Islet precursor cell (in vitro differentiated cells): Measurements from ENCODE around the gene PPP1R13B.
A peak's percentile ranks its signal among the peaks of the same experiment; 100 is the strongest.

ENCODE experiments used
- DNase-seq: peaks from one replicate; pipeline ENCODE4 v3.0.0-alpha.2; 2018

The PPP1R13B gene

DNA sequence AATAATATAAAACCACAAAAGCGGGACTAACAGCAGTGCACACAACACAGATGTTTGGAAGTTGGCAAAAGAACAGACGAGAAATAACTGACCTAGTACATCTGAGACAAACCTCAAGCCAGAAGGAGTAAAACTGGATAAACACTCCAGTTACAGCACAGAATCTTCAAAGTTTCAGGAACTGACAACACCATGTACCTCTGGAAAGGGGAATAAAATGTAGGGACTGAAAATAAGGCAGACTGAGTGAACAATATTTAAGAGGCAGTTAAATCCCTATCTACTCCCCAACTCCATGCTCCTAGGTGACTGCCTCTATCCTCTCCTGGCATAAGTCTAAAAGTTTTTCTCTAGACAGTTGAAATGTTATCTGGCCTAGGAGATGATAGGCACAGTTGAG, 73.9 kb downstream of the PPP1R13B start:
- no peak for DNase-seq

- DNase-seq, result no peak
Observed at GRCh38 chr14:103772078-103772712, 75.2 kb downstream of the PPP1R13B start.

- DNase-seq, result no peak
Observed at GRCh38 chr14:103770902-103771301, 76.5 kb downstream of the PPP1R13B start.

- no peak for DNase-seq
Observed at GRCh38 chr14:103770500-103770899, 76.9 kb downstream of the PPP1R13B start.

GRCh38 chr14:103767336-103767894, 80.0 kb downstream of the PPP1R13B start:
- no peak for DNase-seq

DNA sequence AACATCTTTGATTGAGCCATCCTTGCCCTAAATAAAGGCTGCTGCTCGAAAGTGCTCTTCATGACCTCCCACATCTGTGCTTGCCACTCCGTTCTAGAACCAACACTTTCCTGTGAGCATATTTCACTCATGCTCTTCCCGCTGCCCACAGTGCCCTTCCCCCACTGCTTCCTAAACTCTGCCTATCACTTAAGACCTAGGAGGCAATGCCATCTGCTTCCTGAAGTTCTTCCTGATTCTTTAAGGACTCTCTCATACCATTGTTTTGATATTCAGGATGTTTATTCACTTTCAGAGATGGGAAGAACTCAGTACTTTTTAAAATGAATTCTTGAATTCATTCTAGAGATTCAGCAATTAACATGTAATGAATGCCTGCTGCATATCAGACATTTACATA, 81.8 kb downstream of the PPP1R13B start:
- DNase-seq, result no peak

GRCh38 chr14:103763730-103764488, 83.5 kb downstream of the PPP1R13B start:
- no peak for DNase-seq

DNA sequence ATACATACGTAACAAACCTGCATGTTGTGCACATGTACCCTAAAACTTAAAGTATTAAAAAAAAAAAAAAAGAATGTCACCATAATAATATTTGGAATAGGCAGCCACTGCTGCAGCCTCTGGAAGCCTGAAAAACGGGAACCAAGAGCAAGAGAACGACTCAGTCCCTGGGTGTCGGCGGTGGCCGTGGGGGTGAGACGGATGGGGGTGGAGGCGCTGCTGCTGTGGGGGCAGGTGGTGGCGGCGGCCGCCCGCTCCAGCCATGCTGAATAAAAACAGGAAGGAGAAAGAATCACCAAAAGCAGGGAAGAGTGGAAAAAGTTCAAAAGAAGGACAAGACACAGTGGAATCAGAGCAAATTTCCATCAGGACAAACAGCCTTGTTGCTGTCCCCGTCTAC, 84.8 kb downstream of the PPP1R13B start:
- no peak for DNase-seq

DNA sequence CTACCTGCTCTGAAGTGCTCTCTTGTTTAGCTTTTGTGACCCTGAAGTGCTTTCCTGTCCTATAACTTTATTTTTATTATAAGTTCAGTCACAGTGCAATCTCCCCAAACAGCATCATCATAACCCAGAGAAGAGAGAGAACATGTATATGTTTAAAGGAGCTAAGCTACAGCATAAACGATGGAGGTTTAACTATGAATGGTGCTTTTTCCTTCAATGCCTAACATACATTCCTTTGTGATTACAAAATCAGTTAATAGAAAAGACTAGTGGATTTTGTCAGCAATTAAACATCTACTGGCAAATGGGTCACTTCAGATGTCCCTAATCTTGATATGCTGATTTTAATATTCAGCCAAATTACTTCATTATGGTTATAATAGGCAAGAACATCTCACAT, 85.3 kb downstream of the PPP1R13B start:
- DNase-seq, result no peak

DNA sequence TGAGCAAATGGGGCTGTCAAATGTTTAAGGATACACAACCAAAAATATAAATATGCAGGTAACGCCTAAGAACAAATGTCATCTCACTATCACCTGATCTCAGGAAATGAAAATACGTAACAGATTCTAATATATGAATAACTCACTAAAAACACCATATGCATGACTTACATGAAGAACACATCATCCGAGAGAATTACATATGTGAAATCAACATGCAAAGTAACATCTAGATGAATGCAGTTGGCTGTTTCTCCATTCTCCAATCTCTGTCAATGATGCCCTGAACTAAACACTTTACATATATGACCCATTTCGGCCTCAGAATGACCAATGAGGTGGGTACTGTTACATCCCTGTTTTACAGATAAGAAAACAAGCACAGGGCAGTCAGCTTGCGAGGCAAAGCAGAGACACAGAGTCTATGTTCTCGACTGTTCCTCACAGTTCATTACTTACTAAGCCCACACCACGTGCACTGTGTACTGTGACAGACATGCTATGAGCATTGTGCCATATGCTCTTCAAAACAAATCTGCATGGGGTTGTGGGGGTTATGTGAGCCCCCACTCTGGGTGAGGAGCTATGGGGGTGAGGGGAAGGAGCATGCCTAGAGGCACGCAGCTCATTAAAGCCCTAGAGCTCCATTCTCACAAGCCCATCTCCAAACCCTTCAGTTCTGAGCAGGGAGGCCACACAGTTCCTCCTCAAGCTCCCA, 89.2 kb downstream of the PPP1R13B start:
- DNase-seq, result no peak

DNA sequence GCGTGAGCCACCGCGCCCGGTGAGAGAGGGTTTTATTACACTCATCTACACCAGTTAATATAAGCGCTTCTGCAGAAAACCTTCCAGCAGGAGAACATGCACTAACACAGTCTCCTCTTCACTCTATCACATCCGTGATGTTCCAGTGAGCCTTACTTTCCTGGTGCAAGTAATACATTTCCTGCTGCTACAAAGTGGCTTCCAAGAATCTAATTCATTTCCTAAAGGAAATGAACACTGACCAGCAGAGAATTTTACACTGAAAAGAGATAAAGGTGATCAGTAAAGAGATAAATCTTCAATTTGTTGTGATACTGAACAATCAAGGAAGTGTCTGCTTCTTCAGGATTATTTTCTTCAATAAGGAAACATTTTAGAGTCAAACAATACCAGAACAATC, 92.3 kb downstream of the PPP1R13B start:
- DNase-seq, result no peak

- no peak for DNase-seq
Observed at GRCh38 chr14:103753774-103754173, 93.6 kb downstream of the PPP1R13B start.

GRCh38 chr14:103749860-103750259, 97.5 kb downstream of the PPP1R13B start:
- no peak for DNase-seq

- no peak for DNase-seq
Observed at GRCh38 chr14:103749452-103749851, 97.9 kb downstream of the PPP1R13B start.

DNA sequence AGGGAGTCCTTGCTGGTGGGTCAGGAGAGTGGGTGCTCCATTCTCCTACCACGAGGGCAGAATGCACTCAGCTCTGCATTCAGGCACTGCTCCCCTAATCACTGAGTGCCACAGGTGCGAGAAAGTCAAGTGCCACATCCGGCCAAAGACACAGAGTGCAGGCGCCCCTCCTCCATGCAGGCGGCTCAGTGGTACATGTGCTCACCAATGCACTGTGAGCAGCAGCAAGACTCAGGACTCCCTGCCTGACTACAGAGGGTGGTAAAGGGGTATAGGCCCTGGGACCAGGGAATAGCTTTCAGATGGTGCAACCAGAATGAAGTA, 98.9 kb downstream of the PPP1R13B start:
- DNase-seq, result no peak

- peak; percentile 60 for DNase-seq
Observed at GRCh38 chr14:103746701-103747100, 100.7 kb downstream of the PPP1R13B start.

GRCh38 chr14:103745424-103745823, 102.0 kb downstream of the PPP1R13B start:
- peak; percentile 10 for DNase-seq

DNA sequence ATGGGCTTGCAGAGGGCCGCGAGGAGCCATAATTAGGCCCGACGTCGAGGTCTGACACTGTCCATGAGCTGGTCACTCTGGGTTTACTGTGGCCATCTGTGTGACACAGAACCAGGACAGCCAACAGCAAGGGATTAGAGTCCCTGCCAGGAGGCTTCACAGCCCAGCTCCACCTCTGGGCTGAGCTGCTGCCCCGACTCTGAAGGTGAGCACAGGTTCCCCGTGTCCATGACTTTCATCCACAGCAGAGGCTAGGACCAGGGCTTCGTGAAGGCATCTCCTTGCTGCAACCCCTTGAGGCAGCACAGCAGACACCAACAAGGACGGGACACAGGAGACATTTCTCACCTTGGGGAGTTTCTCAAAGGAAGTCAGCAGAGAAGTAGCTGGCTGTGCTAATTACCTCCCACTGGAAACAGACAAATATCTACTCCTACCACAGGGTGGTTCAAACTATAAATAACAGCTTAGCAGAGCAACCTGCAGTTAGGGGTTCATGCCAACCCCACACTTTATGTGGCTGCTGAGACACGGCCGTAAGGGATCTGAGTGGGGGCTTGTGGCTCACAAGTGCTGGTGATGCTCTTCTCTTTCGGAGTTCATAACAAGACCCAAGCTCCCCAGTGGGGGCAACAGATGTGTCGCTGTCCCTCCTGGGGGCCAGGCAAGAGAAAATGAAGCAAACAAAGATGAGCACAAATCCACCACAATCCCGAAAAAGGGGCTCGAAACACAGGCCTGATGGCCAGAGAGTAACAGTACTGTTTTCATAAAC, 102.6 kb downstream of the PPP1R13B start:
- peak; percentile 46 for DNase-seq

- peak; percentile 37 for DNase-seq
Observed at GRCh38 chr14:103743691-103744090, 103.7 kb downstream of the PPP1R13B start.

DNA sequence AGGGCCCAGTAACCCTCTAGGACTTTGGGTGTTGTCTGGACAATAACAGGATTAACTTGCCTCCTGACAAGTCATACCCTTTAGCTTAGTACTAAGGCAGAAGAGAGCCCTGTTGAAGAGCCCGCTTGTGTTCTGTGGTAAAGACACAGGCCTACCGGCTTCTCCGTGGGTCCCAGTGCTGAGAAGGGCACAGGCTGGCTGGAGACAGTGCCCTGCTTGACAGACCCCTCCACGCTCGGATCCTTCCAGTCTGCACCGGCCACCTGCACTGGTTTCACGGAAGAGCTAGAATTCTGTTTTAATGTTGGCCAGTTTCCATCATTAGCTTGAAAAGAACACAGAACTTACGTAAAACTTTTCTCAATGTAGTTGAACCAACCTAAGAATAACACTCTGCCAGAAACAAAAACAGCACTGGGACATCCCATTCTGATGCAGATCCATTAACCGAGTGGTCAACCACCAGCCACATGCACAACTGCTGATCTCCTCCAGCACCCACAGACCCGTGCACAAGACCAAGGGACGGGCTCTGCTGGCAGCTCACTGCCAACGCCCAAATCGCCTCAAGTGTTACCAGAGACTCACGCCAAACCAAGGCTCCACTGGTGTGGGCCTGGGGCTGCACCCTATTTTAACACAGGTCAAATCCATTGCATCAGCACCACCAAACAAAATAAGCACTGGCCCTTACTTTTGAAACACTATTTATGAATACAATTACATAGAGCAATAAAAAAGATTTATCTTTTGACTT, 104.7 kb downstream of the PPP1R13B start:
- DNase-seq, result peak; percentile 31

DNA sequence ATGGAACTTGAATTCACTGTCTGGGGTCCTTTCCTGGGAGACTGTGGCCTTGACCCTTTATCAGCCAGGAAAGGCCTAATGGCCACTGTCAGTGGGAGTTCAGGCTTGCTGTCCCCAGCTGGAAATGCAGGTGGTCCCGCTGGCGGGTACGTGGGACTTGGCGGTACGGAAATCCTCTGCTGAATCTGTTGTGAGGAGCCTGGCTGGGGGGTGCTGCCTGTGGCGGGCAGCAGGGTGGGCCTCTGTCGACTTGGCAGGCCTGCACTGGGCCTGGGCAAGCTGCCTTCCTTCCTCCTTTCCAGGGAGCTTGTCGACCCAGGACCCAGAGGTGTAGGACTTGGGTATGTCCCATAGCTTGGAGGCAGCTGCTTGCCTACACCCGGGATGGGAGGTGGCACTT, 105.5 kb downstream of the PPP1R13B start:
- DNase-seq, result peak; percentile 30

DNA sequence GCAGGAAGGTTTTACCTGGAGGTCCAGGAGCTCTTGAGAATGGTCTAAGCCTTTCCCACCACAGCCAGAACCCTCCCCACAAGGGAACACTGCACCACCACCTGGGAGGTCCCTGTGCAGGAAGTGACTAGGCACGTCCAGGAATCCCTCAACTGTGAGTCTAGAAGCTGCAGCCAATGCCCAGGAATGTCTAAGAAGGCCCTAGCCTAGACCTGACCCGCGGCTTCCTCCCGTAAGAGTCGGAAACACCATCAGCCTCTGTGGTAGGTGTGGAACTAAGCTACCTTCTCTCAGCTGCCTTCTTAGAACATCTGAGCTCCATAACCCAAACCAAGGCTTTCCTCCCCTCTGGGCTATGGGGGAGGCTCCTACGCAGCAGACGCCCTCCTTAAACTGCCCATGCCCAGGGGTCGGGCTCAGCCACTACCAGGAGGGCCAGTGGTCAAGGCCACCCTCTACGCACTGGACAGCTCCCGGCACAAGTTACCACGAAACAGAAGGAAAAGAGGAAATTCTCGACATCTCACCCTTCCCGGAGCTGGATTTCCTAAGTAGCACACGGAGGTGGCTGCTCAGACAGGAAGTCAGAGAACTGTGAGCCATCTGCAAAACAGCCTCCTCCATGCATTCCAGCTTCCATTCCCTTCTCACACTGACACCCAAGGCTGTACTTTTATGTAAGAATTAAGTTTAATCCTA, 106.2 kb downstream of the PPP1R13B start:
- peak; percentile 68 for DNase-seq
